ENCODE measurements around the gene PTOV1. TPM values are rescaled to one million over a fixed set of nuclear protein-coding genes. Genes with fewer than 3 reads are reported as not detected.
A peak's percentile ranks its signal among the peaks of the same experiment; 100 is the strongest.

Gene PTOV1
- total and polyA plus RNA-seq, 2 of the 13 experiments (the other 11 are each of a cell fraction or from before 2014, with no cell fraction given): 63.5 to 68.5 TPM

GRCh38 chr19:49869484-49870308 lies 18.7 kb downstream of the PTOV1 start (continued):
- TF ChIP-seq ZNF414 (CRISPR knock-in tag; IDR thresholded peaks at IDR 0.05) (peak; percentile 72; the same call in 1 of the 2 replicates), ZBTB10 (CRISPR knock-in tag; IDR thresholded peaks at IDR 0.05; ENCODE audit: borderline replicate concordance) (no peak), ETV5 (CRISPR knock-in tag; IDR thresholded peaks at IDR 0.05; ENCODE audit: borderline replicate concordance) (peak; percentile 33; the same call in 1 of the 2 replicates), IKZF4 (CRISPR knock-in tag; IDR thresholded peaks at IDR 0.05; ENCODE audit: borderline replicate concordance, low read depth, not compliant biosample characterization) (peak; percentile 45), BCL6 (CRISPR knock-in tag; IDR thresholded peaks at IDR 0.05) (no peak), SRY (CRISPR knock-in tag; IDR thresholded peaks at IDR 0.05) (0 out of 2 replicates have a peak, but pooled peaks have one; percentile 44), NFE2L1 (CRISPR knock-in tag; IDR thresholded peaks at IDR 0.05; ENCODE audit: borderline replicate concordance) (no peak), ZNF543 (CRISPR knock-in tag; IDR thresholded peaks at IDR 0.05) (no peak), IRF2 (CRISPR knock-in tag; IDR thresholded peaks at IDR 0.05) (no peak; the same call in 1 of the 2 replicates), PBX2 (CRISPR knock-in tag; IDR thresholded peaks at IDR 0.05) (no peak), CAMTA2 (CRISPR knock-in tag; IDR thresholded peaks at IDR 0.05; ENCODE audit: borderline replicate concordance) (no peak), CEBPZ (IDR thresholded peaks at IDR 0.05; ENCODE audit: low read length) (no peak), ZFP36L2 (CRISPR knock-in tag; IDR thresholded peaks at IDR 0.05) (no peak), ZNF317 (CRISPR knock-in tag; IDR thresholded peaks at IDR 0.05) (no peak), ZFYVE20 (CRISPR knock-in tag; IDR thresholded peaks at IDR 0.05; ENCODE audit: borderline replicate concordance, low read depth) (no peak), ZMYM2 (CRISPR knock-in tag; IDR thresholded peaks at IDR 0.05) (no peak), ZNF777 (CRISPR knock-in tag; IDR thresholded peaks at IDR 0.05) (peak; percentile 94), ZNF580 (CRISPR knock-in tag; IDR thresholded peaks at IDR 0.05; ENCODE audit: borderline replicate concordance, low read depth) (no peak), HNRNPL (IDR thresholded peaks at IDR 0.05; ENCODE audit: low read depth, low read length) (peak; percentile 82), IRF1 (CRISPR knock-in tag; IDR thresholded peaks at IDR 0.05; ENCODE audit: low read depth) (0 out of 2 replicates have a peak, but pooled peaks have one; percentile 36)

Measured in HepG2 (cell line).